HG03469 (cell line): ENCODE data around the gene NDUFS8.
"Not testable (repeated sequence)": the region's sequence is repeated elsewhere in the genome, so short reads cannot be mapped to it uniquely, and the experiment has no call there.

Source experiments
- ATAC-seq: cut with Tn5 transposase; IDR thresholded peaks from one replicate; pipeline ENCODE4 v1.9.1; 2021; ENCODE audit warnings: mild to moderate bottlenecking, moderate library complexity, moderate number of reproducible peaks; ENCODE audit not compliant: unreplicated experiment

The NDUFS8 gene

GRCh38 chr11:68030318-68031143 is at the start of gene NDUFS8:
Gene NDUFS8, plus strand, starts transcription at chr11:68030681. Its CDS starts 1,471 bp downstream, at chr11:68032152.
- ATAC-seq = peak; percentile 94

- ATAC-seq = not testable (repeated sequence)
Measured at GRCh38 chr11:67981226-67981625, 49.3 kb upstream of the NDUFS8 start.

DNA sequence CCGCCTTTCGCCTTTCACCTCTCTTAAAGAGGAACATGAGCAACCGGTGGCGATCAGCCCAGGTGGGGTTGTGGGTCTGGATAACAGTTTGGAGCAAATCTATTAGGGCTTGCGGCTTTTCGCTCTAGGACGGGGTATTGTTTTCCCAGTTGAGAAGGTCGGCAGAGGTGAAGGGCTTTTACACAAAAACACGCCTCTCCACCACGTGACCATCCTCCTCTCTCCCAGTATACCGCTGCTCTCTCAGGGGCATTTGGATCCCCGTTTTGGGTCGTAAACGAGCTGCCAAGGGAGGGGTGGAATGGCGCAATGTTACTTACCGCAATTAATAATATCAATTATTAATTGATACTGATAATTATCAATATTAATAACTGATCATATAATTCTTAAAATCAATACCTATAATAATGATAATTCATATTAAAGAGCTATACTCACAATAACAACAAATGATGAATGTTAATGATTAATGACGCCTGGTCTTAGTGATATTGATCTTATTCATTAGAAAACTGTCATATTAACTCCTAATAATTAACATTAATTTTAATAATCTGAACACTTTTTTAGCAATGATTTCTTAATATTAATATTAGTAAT is 48.1 kb upstream of the NDUFS8 start:
- ATAC-seq = not testable (repeated sequence)

DNA sequence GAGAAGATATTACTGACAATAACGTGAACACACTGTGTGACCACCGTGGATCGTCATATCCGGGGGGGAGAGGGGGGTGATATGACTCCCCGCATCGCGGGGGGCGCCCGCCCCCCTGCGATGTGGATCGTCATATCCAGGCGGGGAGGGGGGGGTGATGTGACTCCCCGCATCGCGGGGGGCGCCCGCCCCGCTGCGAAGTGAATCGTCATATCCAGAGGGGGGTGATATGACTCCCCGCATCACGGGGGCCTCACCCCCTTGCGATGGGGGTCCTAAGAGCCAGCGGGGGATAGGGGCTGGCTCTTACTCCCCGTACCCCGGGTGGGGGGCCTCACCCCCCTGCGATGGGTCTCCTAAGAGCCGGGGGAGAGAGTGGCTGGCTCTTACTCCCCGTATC is 46.5 kb upstream of the NDUFS8 start:
- no peak for ATAC-seq

DNA sequence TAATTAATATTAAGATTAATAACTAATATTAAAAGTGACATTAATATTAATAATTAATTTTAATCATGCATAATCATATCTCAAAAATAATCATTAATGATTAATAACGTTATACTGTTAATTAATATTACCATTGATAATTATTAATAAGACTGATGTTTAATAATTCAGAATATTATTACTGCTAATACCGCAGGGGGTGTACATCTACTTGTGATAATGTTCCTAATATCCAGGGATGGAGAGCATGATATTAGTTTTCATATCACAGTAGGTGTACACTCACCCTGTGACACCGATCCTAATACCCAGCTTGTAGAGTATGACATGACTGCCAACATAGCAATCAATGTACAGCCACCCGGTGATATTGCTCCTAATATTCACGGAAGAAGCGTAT is 45.2 kb upstream of the NDUFS8 start:
- not testable (repeated sequence) for ATAC-seq

- not testable (repeated sequence) for ATAC-seq
Measured at GRCh38 chr11:67990546-67991346, 39.7 kb upstream of the NDUFS8 start.

DNA sequence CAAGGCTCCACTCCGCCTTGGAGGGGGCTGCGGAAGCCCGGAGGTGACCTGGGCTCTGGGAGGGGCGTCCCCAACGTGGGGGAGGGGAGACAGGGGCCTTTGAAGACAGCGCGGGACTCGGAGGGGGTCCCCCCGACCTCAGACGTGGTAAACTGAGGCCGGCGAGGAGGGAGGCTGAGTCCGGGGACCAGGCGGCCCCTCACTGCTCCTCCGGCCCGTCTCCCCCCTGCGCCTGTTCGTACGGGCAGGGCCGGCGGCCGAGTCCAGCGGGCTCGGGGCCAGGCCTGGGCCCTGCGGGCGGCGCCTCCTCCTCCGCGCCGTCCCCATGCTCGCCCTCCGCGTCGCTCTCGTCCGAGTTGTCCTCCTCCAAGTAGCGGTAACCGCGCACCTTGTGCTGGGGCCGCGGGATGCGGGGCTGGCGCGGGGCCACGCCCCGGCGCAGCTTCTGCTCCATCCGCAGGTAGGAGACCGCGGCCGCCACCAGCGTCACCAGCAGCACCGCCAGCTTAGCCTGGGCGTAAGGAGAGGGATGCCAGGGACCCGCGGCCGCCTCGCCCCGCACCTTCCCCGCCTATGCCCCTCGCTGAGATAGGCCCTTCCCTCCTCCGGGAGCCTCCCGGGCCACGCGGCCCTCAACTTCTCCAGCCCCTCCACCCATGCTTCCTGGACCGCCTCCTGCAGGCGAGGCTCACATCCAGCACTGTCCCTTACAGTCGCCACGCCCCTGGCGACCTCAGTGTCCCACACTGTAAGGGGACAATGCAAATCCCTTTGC is 38.9 kb upstream of the NDUFS8 start:
- ATAC-seq = not testable (repeated sequence)

DNA sequence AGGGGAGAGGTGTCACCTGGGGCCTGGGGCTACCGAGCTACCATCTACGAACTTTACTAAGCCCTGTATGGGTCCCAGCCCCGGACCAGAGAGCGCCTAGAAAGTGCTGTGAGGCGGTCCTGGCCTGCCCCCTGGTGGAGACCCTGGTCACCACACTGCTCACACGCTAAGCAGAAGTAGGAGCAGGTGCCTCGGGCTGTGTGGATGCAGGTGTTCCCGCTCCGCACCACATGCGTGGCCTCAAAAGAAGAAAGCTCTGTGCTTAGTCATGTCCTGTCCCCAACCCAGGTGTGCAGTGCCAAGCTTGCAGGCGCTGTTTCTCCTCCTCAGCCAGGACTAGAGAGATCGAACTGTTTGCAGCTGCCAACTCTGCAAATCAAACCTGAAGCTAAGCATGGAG is 36.7 kb upstream of the NDUFS8 start:
- ATAC-seq = not testable (repeated sequence)

DNA sequence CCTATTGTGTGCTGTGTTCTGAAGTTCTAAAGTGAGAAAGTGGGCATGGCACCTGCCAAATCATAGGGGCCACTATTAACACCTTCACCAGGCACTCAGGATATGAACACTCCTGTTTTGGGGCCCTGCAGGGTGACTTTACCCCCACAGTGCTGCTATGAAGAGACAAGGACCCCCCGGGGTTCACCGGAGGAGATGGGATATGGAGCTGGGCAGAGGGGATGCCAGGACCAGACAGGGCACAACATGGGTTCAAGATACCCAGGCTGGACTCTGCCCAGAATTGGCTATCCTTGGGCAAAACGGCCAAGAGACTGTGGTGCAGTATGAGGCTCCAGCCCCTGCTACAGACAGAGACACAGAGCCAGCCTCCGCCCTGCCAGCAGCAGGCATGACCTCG is 36.1 kb upstream of the NDUFS8 start:
- not testable (repeated sequence) for ATAC-seq

GRCh38 chr11:67995129-67995528 is 35.4 kb upstream of the NDUFS8 start:
- not testable (repeated sequence) for ATAC-seq

DNA sequence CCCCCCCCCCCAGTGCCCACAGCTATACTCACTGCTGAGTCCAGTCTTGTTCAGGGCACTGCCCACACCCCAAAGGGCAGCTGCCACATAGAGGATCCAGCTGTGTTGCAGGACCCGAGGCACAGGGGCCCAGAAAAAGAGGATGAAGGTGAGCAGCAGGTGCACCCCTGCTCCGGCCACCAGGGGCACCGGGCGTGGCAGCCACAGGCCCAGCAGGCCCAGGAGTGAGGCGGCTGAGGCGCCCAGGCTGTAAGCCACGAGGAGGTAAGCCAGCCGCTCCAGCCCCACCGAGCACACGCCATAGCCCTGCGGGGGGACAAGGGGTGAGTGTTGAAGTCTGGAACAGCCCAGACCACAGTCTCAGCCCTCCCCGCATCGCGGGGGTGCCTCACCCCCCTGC is 34.9 kb upstream of the NDUFS8 start:
- ATAC-seq = not testable (repeated sequence)

DNA sequence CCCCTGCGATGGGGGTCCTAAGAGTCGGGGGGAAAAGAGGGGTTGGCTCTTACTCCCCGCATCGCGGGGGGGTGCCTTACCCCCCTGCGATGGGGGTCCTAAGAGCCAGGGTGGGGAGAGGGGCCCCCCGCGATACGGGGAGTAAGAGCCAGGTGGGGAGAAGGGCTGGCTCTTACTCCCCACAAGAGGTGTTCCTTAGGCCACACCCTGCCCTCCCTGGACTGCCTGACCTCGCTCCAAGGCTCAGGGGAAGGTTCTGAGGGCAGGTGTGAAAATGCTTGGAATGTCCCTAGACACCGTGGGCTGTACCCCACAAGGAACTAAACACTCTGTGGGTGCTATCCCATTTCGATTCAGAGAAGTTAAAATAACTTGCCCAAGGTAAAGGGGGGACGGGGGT is 34.4 kb upstream of the NDUFS8 start:
- ATAC-seq = no peak

DNA sequence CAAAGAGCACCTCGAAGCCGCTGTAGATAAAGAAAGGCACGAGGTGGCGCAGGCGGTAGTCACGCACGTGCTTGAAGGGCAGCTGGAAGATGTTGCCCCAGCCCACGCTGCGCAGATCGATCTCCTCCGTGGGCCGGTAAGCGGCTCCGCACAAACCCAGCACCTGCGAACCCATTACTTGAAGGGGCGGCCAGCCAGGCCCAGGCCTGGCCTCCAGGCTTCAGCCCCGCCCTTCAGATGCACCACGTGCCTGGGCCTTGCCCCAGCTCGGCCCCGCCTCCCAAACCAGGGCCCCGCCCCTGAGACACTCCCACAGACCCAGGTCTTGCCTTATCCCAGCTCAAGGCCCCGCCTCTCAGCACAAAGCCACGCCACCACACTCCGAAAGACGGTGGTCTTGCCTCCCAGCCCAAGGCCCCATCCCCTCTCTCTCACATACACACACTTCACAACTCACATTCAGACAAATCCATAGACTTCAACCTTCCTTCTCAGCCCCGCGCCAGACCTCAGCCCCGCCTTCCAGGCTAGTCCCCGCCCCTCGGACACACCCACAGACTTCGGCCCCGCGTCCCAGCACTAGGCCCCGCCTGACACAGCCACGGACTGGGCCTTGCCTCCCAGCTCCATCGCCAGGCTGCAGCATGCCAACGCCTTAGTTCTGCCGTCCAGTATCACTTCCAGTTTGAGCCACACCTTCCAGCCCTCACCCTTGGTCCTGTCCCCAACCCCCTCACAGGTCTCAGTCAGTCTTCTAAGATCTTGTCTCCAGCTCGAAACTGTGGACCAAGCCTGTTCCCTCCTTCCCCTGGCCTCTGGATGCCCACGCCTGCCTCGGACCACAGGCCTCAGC is 33.6 kb upstream of the NDUFS8 start:
- ATAC-seq = no peak

GRCh38 chr11:67997475-67997921 is 33.0 kb upstream of the NDUFS8 start:
- ATAC-seq = no peak

- no peak for ATAC-seq
Measured at GRCh38 chr11:67998150-67999045, 32.1 kb upstream of the NDUFS8 start.

- no peak for ATAC-seq
Measured at GRCh38 chr11:67999201-67999629, 31.3 kb upstream of the NDUFS8 start.

- no peak for ATAC-seq
Measured at GRCh38 chr11:67999704-68000103, 30.8 kb upstream of the NDUFS8 start.

DNA sequence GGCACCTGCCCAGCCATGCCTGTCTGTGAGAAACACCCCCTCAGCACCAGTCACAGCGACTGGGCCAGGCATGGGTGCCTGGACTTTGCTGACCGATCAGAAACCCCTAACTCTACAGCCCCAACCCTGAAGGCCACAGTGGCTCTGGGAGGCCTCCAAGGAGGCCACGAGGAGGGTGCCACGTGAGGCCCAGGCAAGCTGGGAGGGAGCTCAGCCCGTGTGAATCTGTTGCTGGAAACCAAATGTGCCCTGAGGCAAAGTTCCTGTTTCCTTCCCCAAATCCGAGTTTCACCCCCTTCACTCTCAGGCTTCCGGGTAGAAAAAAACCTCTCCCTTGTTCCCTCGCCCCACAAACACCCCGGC is 27.9 kb upstream of the NDUFS8 start:
- no peak for ATAC-seq
